ENCODE measurements around the gene PCSK6.
A peak's percentile ranks its signal among the peaks of the same experiment; 100 is the strongest.

The PCSK6 gene

GRCh38 chr15:101452572-101452971 is 36.9 kb downstream of the PCSK6 start:
- Histone ChIP-seq H3K27me3 (ENCODE audit: insufficient read depth, poor library complexity, severe bottlenecking) (no peaks in the 10 kb centered on the region), H3K4me3 (replicated peaks; ENCODE audit: insufficient read depth, low read length) (no peak overlapping the region), H3K27ac (replicated peaks) (no peak overlapping the region)
- no peak for DNase-seq (ENCODE audit: low read depth in 1 of 2, low spot score in 1 of 2)
- no peak for TF ChIP-seq POLR2AphosphoS5 (IDR thresholded peaks at IDR 0.05; ENCODE audit: low read depth)
- TF ChIP-seq GABPA (IDR thresholded peaks at IDR 0.05; ENCODE audit: low read depth) = no peak
- TF ChIP-seq SPI1 (IDR thresholded peaks at IDR 0.05; ENCODE audit: borderline replicate concordance, low read depth) = no peak
- no peak for TF ChIP-seq CTCF (IDR thresholded peaks at IDR 0.05; ENCODE audit: insufficient read depth, low read length)
- TF ChIP-seq REST (IDR thresholded peaks at IDR 0.05; ENCODE audit: insufficient replicate concordance, low read depth) = no peak

- Histone ChIP-seq H3K27me3 (ENCODE audit: insufficient read depth, poor library complexity, severe bottlenecking) (no peaks in the 10 kb centered on the region), H3K27ac (replicated peaks) (peak overlapping the region; percentile 36), H3K4me3 (replicated peaks; ENCODE audit: insufficient read depth, low read length) (no peak overlapping the region)
- TF ChIP-seq SPI1 (IDR thresholded peaks at IDR 0.05; ENCODE audit: borderline replicate concordance, low read depth) = no peak
- no peak for TF ChIP-seq GABPA (IDR thresholded peaks at IDR 0.05; ENCODE audit: low read depth)
- no peak for TF ChIP-seq CTCF (IDR thresholded peaks at IDR 0.05; ENCODE audit: insufficient read depth, low read length)
- no peak for TF ChIP-seq POLR2AphosphoS5 (IDR thresholded peaks at IDR 0.05; ENCODE audit: low read depth)
- no peak for TF ChIP-seq REST (IDR thresholded peaks at IDR 0.05; ENCODE audit: insufficient replicate concordance, low read depth)
- DNase-seq (ENCODE audit: low read depth in 1 of 2, low spot score in 1 of 2) = peak in 1 of 2 experiments; percentile 41
Measured at GRCh38 chr15:101451846-101452245, 37.7 kb downstream of the PCSK6 start.

GRCh38 chr15:101451266-101451799 is 38.2 kb downstream of the PCSK6 start:
- H3K4me3 ChIP-seq (replicated peaks; ENCODE audit: insufficient read depth, low read length) = no peak overlapping the region
- DNase-seq (ENCODE audit: low read depth in 1 of 2, low spot score in 1 of 2) = peak; percentile 63 to 68
- TF ChIP-seq POLR2AphosphoS5 (IDR thresholded peaks at IDR 0.05; ENCODE audit: low read depth) (peak; percentile 66), CTCF (IDR thresholded peaks at IDR 0.05; ENCODE audit: insufficient read depth, low read length) (no peak)
- peak overlapping the region; percentile 36 for H3K27ac ChIP-seq (replicated peaks)
- H3K27me3 ChIP-seq (ENCODE audit: insufficient read depth, poor library complexity, severe bottlenecking) = no peaks in the 10 kb centered on the region

All from HL-60 (cell line).